ES-I3 (cell line): ENCODE results near the gene ZMYND10.
"Not testable (repeated sequence)": the region's sequence is repeated elsewhere in the genome, so short reads cannot be mapped to it uniquely, and the experiment has no call there.

Source experiments
- H3K36me3 ChIP-seq: 2 replicates; pipeline ENCODE4 v1.6.1; 2013; ENCODE audit warnings: mild to moderate bottlenecking, low read length, control low read depth, moderate library complexity; ENCODE audit not compliant: insufficient read depth
- H3K4me1 ChIP-seq: 2 replicates; pipeline ENCODE4 v1.6.1; 2013; ENCODE audit warnings: mild to moderate bottlenecking, control low read depth, low read length; ENCODE audit not compliant: insufficient read depth
- H3K9ac ChIP-seq: 2 replicates; pipeline ENCODE4 v1.6.1; 2013; ENCODE audit warnings: low read depth, mild to moderate bottlenecking, low read length, moderate library complexity
- H3K9me3 ChIP-seq: 2 replicates; pipeline ENCODE4 v1.6.1; 2013; ENCODE audit warnings: mild to moderate bottlenecking, low read length, moderate library complexity; ENCODE audit not compliant: control insufficient read depth, insufficient read depth

Gene ZMYND10

DNA sequence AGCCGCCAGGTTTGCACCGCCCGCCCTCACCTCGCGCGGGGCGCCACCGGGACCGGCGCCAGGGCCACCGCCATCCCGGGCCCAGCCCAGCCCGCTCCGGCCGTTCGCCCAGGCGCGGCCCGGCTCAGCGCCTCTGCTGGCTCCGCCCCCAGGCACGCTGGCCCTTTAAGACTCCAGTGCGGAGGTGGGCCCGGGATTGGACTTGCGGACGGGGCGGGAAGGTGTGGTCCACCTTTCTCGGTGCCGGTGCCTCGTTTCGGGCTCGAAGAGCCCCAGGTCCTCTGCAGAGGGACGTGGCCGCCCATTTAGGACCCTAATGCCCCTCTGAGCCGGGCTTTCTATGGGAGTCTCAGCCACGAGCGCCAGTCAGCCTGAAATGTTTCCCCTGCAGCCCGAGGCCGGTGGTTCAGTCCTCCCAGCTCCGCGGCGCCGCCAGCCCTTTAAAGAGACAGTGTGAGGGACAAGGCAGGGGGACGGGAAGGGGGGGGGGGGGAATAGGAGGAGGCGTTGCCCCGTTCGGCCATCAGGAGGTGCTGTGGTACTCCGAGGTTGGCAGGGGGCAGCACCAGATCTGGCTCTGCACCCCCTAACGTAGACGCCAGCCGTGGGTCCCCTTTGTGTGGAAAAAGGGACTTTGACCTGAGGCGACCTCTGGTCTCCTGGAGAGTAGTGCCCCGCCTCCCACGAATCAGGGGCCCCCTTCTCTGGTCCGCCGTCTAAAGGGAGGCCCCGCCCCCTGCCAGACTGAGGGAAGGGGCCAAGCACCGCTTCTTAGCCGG, 24.0 kb downstream of the ZMYND10 start:
- no peaks in the 10 kb centered on the region for H3K9me3 ChIP-seq
- H3K36me3 ChIP-seq: peaks cover 9% of the 10 kb centered on the region
- H3K4me1 ChIP-seq: peaks cover 33% of the 10 kb centered on the region; the same call in 1 of the 2 replicates
- peak overlapping the region; percentile 89 for H3K9ac ChIP-seq

GRCh38 chr3:50320853-50321335, 24.6 kb downstream of the ZMYND10 start:
- H3K9ac ChIP-seq: peak overlapping the region; percentile 89
- H3K4me1 ChIP-seq: peaks cover 36% of the 10 kb centered on the region; the same call in 1 of the 2 replicates
- no peaks in the 10 kb centered on the region for H3K9me3 ChIP-seq
- H3K36me3 ChIP-seq: peaks cover 9% of the 10 kb centered on the region

- peak overlapping the region; percentile 89 for H3K9ac ChIP-seq
- peaks cover 36% of the 10 kb centered on the region; the same call in 1 of the 2 replicates for H3K4me1 ChIP-seq
- H3K9me3 ChIP-seq: no peaks in the 10 kb centered on the region
- H3K36me3 ChIP-seq: peaks cover 9% of the 10 kb centered on the region
Observed at GRCh38 chr3:50319894-50320625, 25.5 kb downstream of the ZMYND10 start.

- Histone ChIP-seq H3K9me3 (no peaks in the 10 kb centered on the region), H3K36me3 (peaks cover 9% of the 10 kb centered on the region), H3K4me1 (peaks cover 35% of the 10 kb centered on the region; the same call in 1 of the 2 replicates), H3K9ac (no peak overlapping the region)
Observed at GRCh38 chr3:50319181-50319893, 26.2 kb downstream of the ZMYND10 start.

- H3K36me3 ChIP-seq: peaks cover 9% of the 10 kb centered on the region
- no peaks in the 10 kb centered on the region for H3K9me3 ChIP-seq
- H3K4me1 ChIP-seq: peaks cover 31% of the 10 kb centered on the region; the same call in 1 of the 2 replicates
- H3K9ac ChIP-seq: no peak overlapping the region
Observed at GRCh38 chr3:50318615-50319014, 26.9 kb downstream of the ZMYND10 start.

- Histone ChIP-seq H3K9me3 (no peaks in the 10 kb centered on the region), H3K4me1 (peaks cover 28% of the 10 kb centered on the region; the same call in 1 of the 2 replicates), H3K36me3 (peaks cover 9% of the 10 kb centered on the region), H3K9ac (no peak overlapping the region)
Observed at GRCh38 chr3:50318163-50318562, 27.4 kb downstream of the ZMYND10 start.

DNA sequence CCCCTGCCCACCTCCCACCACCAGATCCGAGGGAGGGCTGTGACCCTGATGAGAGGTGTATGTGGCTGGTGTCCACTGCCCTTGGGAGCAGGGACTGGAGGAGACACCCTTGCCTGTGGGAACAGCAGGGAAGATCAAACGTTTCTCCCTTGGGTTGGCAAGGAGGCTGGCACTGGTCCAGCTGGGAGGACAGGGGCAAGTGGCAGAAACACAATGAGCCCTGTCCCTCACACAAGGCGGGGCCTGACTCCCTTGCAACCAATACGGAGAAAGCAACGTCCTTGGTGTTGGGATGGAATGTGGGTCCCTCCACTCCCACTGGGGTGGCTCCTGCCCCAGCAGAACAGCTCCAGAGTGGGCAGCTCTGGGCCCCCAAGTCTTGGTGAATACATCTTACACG, 28.2 kb downstream of the ZMYND10 start:
- Histone ChIP-seq H3K9me3 (no peaks in the 10 kb centered on the region), H3K9ac (no peak overlapping the region), H3K36me3 (peaks cover 9% of the 10 kb centered on the region), H3K4me1 (peaks cover 23% of the 10 kb centered on the region; the same call in 1 of the 2 replicates)

- H3K9me3 ChIP-seq: no peaks in the 10 kb centered on the region
- peaks cover 9% of the 10 kb centered on the region for H3K36me3 ChIP-seq
- H3K4me1 ChIP-seq: peaks cover 23% of the 10 kb centered on the region; the same call in 1 of the 2 replicates
- no peak overlapping the region for H3K9ac ChIP-seq
Observed at GRCh38 chr3:50316657-50317242, 28.8 kb downstream of the ZMYND10 start.

- no peaks in the 10 kb centered on the region; the same call in 1 of the 2 replicates for H3K9me3 ChIP-seq
- H3K4me1 ChIP-seq: peaks cover 16% of the 10 kb centered on the region; the same call in 1 of the 2 replicates
- peaks cover 9% of the 10 kb centered on the region for H3K36me3 ChIP-seq
- H3K9ac ChIP-seq: no peak overlapping the region
Observed at GRCh38 chr3:50314816-50315215, 30.7 kb downstream of the ZMYND10 start.

DNA sequence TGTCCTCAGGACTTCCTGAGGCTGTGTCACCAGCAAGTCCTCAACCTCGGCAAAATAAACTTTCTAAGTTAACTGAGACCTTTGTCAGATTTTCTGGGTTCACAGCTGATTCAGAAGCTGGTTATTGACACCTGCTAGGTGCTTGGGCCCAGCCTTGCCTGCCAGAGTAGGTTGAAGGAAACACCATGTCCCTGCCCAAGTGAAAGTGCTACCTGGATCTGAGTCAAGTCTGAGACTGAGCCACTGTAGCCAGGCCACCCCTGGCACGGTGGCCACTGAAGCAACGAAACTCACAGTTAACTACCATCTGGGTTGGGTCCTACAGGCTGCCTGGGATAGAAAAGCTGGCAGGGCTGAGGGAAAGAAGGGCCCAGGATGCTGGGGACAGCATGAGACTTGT, 31.2 kb downstream of the ZMYND10 start:
- H3K36me3 ChIP-seq: peaks cover 6% of the 10 kb centered on the region; the same call in 1 of the 2 replicates
- H3K4me1 ChIP-seq: peaks cover 14% of the 10 kb centered on the region; the same call in 1 of the 2 replicates
- no peak overlapping the region for H3K9ac ChIP-seq
- H3K9me3 ChIP-seq: no peaks in the 10 kb centered on the region; the same call in 1 of the 2 replicates

DNA sequence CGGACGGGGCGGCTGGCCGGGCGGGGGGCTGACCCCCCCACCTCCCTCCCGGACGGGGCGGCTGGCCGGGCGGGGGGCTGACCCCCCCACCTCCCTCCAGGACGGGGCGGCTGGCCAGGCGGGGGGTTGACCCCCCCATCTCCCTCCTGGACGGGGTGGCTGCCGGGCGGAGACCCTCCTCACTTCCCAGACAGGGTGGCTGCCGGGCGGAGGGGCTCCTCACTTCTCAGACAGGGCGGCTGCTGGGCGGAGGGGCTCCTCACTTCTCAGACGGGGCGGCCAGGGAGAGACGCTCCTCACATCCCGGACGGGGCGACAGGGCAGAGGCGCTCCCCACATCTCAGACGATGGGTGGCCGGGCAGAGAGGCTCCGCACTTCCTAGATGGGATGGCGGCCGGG, 33.5 kb downstream of the ZMYND10 start:
- not testable (repeated sequence) for H3K9me3 ChIP-seq, H3K9ac ChIP-seq, H3K36me3 ChIP-seq, H3K4me1 ChIP-seq

DNA sequence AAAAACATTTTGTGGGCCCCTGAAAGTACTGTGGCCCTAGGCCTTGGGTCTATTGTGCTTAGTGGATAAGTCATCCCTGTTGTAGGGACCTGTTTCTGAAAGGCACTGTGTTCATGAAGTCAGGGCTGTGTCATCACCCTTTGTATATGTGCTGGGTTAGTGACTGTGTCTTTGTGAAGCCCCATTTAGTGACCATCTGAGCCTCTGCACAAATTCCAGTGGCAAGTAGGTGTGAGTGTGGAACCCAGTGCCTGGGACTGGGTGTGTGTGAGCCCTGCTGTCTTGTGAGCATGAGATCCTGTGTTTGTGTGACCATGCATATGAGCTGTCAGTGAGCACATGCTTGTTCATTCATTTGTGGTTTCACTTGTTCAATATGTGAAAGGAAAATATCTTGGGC, 40.9 kb downstream of the ZMYND10 start:
- no peaks in the 10 kb centered on the region for H3K36me3 ChIP-seq

DNA sequence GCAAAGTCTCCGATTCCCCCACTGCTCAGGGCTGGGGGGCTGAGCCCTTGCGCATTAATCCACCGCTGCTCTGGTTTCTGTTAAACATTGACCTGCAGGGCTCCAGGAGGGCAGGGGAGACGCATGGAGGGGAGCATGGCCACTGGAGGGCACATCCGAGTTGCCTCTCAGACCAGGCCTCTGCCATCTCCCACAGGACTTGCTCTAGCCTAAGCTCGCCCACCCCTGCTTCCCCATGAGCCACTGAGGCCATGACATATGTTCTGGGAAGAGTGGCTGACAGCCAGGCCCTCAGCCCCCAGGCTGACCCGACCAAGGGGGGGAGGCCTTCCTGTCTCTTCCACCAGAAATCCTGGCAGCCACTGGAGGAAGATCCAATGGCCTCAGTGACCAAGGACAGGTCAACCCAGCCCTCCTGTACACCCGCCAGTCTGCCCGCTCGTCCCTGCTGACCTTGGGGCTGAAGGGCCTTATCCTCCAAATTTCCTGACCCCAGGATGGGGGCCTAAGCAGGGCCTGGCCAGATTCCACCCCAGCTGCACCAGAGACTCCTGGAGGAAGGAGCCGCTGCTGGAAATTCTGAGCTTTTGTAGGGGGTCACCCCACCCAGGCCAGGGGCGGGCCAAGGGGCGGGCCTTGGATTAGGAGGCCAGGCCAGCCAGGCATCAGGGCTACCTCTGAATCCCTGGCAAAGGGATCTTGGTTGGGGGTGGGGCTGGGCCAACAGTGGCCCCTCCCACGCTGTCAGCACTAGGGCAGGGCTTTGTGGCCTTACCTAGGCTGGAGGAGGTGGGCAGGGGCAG, 42.3 kb downstream of the ZMYND10 start, which contains the start of gene HYAL1:
Gene HYAL1 (minus strand): TSS at position 562 of the 803 bp plus-strand sequence. CDS start 618 bp downstream, outside the sequence.
- peaks cover 5% of the 10 kb centered on the region; the same call in 1 of the 2 replicates for H3K9me3 ChIP-seq
- H3K36me3 ChIP-seq: no peaks in the 10 kb centered on the region
- H3K9ac ChIP-seq: 0 out of 2 replicates have a peak within 1 kb of the TSS, but pooled peaks have one; percentile 19
- H3K4me1 ChIP-seq: peaks cover 11% of the 10 kb centered on the region

More for the DNA sequence above, 40.9 kb downstream of the ZMYND10 start:
- H3K4me1 ChIP-seq: peaks cover 11% of the 10 kb centered on the region
- no peak overlapping the region for H3K9ac ChIP-seq
- H3K9me3 ChIP-seq: peaks cover 5% of the 10 kb centered on the region; the same call in 1 of the 2 replicates
